Gastrocnemius medialis (tissue), 4 donors: ENCODE results near the gene S100A7.

Experiments used
- CTCF ChIP-seq, 5 experiments: fragments of 450-650 bp in 3 of 5; fragments of 200-600 bp in 2 of 5; sonication (generic) in 2 of 5; IDR thresholded peaks in 4 of 5; conservative IDR thresholded peaks in 1 of 5; 1 replicate in 4 of 5; 2 replicates in 1 of 5; pipeline ENCODE4 v1.5.1; 2016 to 2019; ENCODE audit warnings: antibody characterized with exemption in 5 of 5, mild to moderate bottlenecking in 3 of 5, moderate library complexity in 3 of 5
- POLR2A ChIP-seq, 2 donors: fragments of 450-650 bp; IDR thresholded peaks; one replicate each; pipeline ENCODE4 v1.6.1; 2017; ENCODE audit warnings: antibody characterized with exemption in 2 of 2, mild to moderate bottlenecking in 2 of 2, moderate library complexity in 2 of 2

DNA sequence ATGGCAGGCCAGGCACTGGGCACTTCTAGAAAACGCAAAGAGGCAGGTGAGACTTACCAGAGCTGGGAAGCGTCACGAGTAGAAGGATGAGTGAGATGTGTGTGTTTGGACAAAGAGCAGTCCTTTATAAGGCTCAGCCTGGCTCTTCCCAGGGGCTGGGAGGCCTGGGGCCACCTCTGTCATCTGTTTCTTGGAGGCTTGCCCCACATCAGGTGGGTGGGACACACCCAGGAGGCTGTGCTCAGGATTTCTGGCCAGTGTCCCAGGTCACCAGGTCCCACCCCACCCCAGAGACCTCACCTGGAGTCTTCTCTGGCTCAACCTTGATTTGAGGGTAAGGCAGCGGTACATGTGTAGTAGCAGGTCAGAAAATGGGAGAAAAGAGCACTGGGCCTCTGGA is at the start of gene S100A7:
- TF ChIP-seq CTCF (IDR thresholded peaks at IDR 0.05 in 4 of 5, conservative IDR thresholded peaks at IDR 0.05 in 1 of 5) (no peak), POLR2A (IDR thresholded peaks at IDR 0.05) (no peak)
